ENCODE data around the gene CALN1. TPM values are rescaled to one million over a fixed set of nuclear protein-coding genes. Genes with fewer than 3 reads are reported as not detected.

The CALN1 gene
- total and polyA plus RNA-seq, 9 donors: under 0.01 to 0.18 (median 0.13) TPM; not detected in 2

GRCh38 chr7:71843676-71844075 lies 568.5 kb downstream of the CALN1 start:
- intact Hi-C loops (cut with DNase I): no loop called here
- no peak for DNase-seq
- no peaks in the 10 kb centered on the region for H3K4me1 ChIP-seq (ENCODE audit: insufficient read depth)
- TF ChIP-seq CTCF (IDR thresholded peaks at IDR 0.05): no peak
- TF ChIP-seq EP300 (IDR thresholded peaks at IDR 0.05): no peak
- no peak for TF ChIP-seq POLR2A (IDR thresholded peaks at IDR 0.05)
- no peaks in the 10 kb centered on the region for H3K27me3 ChIP-seq
- no peaks in the 10 kb centered on the region for H3K36me3 ChIP-seq
- H3K4me3 ChIP-seq: no peak overlapping the region
- no peaks in the 10 kb centered on the region for H3K9me3 ChIP-seq
- no peak overlapping the region for H3K27ac ChIP-seq
- WGBS, 3 donors: 52 to 66% (median 62%) methylated on average over 4 of the region's 4 CpGs

GRCh38 chr7:71842786-71843185 lies 569.4 kb downstream of the CALN1 start:
- TF ChIP-seq POLR2A (IDR thresholded peaks at IDR 0.05): no peak
- TF ChIP-seq EP300 (IDR thresholded peaks at IDR 0.05): no peak
- TF ChIP-seq CTCF (IDR thresholded peaks at IDR 0.05): no peak
- intact Hi-C loops (cut with DNase I): no loop called here
- 58 to 69% (median 62%) methylated on average over 3 of the region's 3 CpGs for WGBS, 3 donors

GRCh38 chr7:71842381-71842780 lies 569.8 kb downstream of the CALN1 start:
- TF ChIP-seq POLR2A (IDR thresholded peaks at IDR 0.05): no peak
- TF ChIP-seq CTCF (IDR thresholded peaks at IDR 0.05): no peak
- no peak for TF ChIP-seq EP300 (IDR thresholded peaks at IDR 0.05)
- intact Hi-C loops (cut with DNase I): no loop called here
- no peak for DNase-seq
- Histone ChIP-seq H3K4me3 (no peak overlapping the region), H3K27ac (no peak overlapping the region), H3K36me3 (no peaks in the 10 kb centered on the region), H3K27me3 (no peaks in the 10 kb centered on the region), H3K9me3 (no peaks in the 10 kb centered on the region), H3K4me1 (ENCODE audit: insufficient read depth) (no peaks in the 10 kb centered on the region)
- 27 to 40% (median 37%) methylated on average over 6 of the region's 6 CpGs for WGBS, 3 donors

More at GRCh38 chr7:71842786-71843185, 569.4 kb downstream of the CALN1 start:
- Histone ChIP-seq H3K27me3 (no peaks in the 10 kb centered on the region), H3K4me3 (no peak overlapping the region), H3K4me1 (ENCODE audit: insufficient read depth) (no peaks in the 10 kb centered on the region), H3K27ac (no peak overlapping the region), H3K9me3 (no peaks in the 10 kb centered on the region), H3K36me3 (no peaks in the 10 kb centered on the region)
- no peak for DNase-seq

- intact Hi-C loops (cut with DNase I): no loop called here
- DNase-seq: no peak
- Histone ChIP-seq H3K27me3 (no peaks in the 10 kb centered on the region), H3K27ac (no peak overlapping the region), H3K36me3 (no peaks in the 10 kb centered on the region), H3K9me3 (no peaks in the 10 kb centered on the region), H3K4me1 (ENCODE audit: insufficient read depth) (no peaks in the 10 kb centered on the region), H3K4me3 (no peak overlapping the region)
- 77 to 84% (median 81%) methylated on average over 5 of the region's 5 CpGs for WGBS, 3 donors
- TF ChIP-seq CTCF (IDR thresholded peaks at IDR 0.05) (no peak), EP300 (IDR thresholded peaks at IDR 0.05) (no peak), POLR2A (IDR thresholded peaks at IDR 0.05) (no peak)
Measured at GRCh38 chr7:71835056-71835455, 577.1 kb downstream of the CALN1 start.

Measured in ovary (tissue), 9 donors.